NCI-H146 treated with DMSO at 0.1 percent for 48 hours (cell line): ENCODE measurements around the gene HS3ST4.
"Not testable (repeated sequence)": the region's sequence is repeated elsewhere in the genome, so short reads cannot be mapped to it uniquely, and the experiment has no call there.

Experiments
- DNase-seq: peaks from one replicate; lab custom pipeline; 2025; ENCODE audit not compliant: unreplicated experiment; lab: John Stamatoyannopoulos, UW

HS3ST4 gene

DNA sequence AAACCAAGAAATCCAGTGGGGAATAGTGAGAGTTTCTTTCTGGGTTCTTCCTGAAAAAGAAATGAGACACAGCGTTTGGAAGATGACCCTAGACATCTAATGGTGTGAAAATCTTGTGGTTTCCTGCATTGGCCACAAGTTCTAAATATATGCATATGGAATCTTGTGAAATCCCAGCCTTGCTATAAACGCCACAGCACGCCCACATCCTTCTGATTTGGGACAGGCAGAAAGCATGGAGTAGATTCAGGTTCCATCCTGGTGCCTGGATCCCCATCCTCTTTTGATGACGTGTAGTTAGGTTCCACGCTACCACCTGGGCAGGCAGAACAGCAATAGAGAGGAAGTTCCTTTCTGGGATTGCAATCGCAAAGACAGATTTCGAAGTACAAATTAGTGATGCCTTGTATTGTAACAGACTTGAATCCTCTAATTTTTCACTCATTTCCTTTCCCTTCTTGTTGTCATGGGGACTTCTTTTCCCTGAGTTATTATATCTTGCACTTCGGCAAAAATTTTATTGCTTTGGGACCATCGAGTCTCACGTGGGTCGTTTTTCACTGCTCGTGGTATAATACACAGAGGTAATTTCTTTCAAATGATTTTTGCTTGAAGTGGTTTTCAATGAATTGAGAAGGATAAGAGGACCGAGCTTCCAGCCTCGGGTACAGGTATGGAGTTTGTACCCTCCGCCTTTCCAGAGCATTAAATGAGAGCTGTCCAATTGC is 37.6 kb downstream of the HS3ST4 start:
- DNase-seq, result no peak

- no peak for DNase-seq
These were observed 38.6 kb downstream of the HS3ST4 start for GRCh38 chr16:25730396-25730795.

DNA sequence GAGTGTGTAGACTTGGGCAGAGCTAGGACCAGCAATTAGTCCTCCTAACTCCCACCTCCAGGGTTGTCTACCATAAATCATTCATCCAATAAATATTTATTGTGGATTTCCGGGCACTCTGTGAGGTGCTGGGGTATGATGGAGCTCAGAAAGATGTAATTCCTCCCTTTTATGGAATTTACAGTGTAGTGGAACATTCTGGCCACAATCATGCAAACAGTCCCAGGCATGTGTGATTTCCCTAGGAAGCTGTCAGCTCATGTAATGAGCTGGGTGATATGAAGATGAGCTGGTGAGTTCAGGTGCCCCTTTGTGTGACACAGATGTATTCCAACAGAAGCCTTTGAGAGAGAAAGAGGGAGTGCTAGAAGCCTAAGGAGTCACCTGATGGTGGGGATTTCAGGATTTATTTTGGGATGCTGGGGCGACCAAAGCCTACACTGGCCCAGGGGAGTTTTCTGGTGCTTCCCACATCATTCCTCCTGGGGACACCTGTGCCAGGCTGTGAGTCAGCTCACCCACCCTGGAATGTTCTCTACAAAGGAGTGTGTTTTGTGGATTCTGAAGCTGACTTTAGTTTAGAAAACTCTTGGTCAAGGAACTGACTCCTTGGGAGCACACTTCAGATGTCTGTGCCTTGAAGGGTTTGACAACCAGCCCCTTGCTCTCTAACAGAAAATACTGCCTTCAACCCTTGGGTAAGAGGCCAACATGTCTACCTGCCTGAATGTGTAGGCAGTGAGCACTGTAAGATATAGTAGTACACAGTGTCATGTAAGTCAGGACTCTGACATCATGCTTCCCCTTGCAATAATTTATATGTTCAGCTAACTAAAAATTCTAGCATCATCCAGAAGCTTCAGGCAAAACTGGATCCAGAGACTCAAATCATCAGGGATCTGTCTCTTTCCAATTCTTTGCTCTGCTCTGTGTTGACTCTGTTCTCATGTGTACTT is 42.9 kb downstream of the HS3ST4 start:
- DNase-seq, result no peak

- no peak for DNase-seq
These were observed 43.9 kb downstream of the HS3ST4 start for GRCh38 chr16:25735645-25736044.

- DNase-seq, result no peak
These were observed 55.5 kb downstream of the HS3ST4 start for GRCh38 chr16:25747160-25747758.

GRCh38 chr16:25748092-25748654 is 56.4 kb downstream of the HS3ST4 start:
- no peak for DNase-seq

GRCh38 chr16:25750488-25751216 is 58.9 kb downstream of the HS3ST4 start:
- no peak for DNase-seq

DNA sequence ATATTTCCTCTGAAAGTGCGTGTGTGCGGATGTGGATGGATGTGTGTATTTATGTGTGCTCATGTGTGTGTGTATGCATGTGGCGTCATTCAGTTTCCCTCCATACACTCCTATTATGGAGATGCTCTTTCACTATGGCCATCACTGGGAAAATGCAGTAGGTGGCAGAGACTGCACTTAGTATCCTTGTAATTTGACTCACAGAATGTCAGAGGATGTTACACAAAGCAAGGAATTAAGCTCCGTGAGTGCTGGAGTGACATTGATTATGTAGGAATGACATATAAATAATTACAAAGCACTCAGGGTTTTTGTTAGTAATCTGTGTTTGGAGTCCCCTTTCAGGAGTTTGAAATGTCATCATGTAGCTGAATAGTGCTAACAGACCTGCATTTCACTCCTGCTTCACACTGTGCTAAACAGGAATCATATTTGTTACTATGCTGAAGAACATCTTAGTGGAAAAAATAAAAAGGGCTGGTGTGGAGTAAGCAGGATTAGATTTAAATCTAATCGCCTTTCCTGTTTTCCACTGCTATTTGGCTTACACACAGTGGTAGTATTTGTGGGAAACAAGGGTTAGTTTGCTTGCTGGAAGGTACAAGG is 59.6 kb downstream of the HS3ST4 start:
- DNase-seq, result no peak

- DNase-seq, result no peak
These were observed 72.7 kb downstream of the HS3ST4 start for GRCh38 chr16:25764466-25764865.

- no peak for DNase-seq
These were observed 79.5 kb downstream of the HS3ST4 start for GRCh38 chr16:25771216-25771615.

GRCh38 chr16:25771812-25772568 is 80.2 kb downstream of the HS3ST4 start:
- DNase-seq, result no peak

DNA sequence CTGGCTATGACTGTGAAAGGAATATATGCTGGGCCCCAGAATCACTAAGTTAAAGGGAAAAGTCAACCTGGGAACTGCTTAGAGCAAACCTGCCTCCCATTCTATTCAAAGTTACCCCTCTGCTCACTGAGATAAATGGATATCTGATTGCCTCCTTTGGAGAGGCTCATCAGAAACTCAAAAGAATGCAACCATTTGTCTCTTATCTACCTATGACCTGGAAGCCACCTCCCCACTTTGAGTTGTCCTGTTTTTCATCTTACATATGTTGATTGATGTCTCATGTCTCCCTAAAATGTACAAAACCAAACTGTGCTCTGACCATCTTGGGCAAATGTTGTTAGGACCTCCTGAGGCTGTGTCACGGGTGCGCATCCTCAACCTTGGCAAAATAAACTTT is 84.5 kb downstream of the HS3ST4 start:
- not testable (repeated sequence) for DNase-seq

DNA sequence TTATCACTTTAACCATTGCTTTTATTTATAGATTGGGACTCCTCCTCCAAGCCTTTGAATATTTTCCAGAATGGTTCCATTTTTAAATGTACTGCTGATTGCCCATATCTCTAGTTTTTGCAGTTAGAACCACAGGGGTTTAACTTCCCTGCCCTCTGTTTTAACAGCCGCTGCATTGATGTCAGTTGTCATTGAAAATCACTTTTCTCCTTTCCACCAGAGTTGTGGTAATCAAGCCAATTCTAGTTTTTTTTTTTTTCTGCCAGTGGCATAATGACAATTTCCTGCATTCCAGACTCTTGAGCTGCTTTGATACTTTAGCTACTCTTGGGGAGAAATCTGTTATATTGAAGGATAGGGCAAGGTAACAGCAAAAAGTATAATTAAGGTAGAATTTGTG is 91.5 kb downstream of the HS3ST4 start:
- DNase-seq, result no peak

DNA sequence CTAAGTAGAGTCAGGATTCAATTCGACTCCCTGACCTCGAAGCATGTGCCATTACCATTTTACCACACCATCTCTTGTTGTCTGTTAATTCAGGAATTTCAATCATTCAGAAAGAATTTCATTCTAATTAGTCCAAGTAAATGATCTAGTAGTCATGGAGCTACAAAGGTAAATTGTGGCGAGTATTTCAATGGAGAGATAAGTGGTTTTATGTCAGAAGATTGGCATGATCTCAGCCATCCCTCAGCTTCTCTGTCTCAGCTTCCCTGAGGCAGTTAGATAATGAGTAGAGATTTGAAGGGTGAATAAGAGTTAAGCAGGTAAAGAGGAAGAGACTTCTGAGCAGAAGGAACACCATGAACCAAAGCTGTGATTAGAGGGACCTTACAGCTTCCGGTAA is 93.6 kb downstream of the HS3ST4 start:
- no peak for DNase-seq

- DNase-seq, result no peak
These were observed 95.0 kb downstream of the HS3ST4 start for GRCh38 chr16:25786748-25787147.

DNA sequence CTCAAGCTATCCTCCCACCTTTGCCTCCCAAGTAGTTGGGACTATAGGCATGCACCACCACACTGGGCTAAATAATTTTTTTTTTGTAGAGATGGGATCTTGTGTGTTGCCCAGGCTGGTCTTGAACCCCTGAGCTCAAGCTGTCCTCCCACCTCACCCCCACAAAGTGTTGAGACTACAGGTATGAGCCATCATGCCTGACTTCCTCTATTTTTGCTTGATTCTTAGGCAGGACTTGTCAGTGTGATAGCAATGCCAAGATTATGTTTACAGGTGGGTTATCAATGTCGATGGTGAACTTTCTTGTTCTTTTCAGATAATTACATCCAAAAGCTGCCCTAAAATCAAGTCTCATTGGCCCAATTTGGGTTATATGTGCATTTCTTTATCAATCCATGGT is 96.9 kb downstream of the HS3ST4 start:
- no peak for DNase-seq

- DNase-seq, result no peak
These were observed 104.5 kb downstream of the HS3ST4 start for GRCh38 chr16:25796239-25796638.

- DNase-seq, result no peak
These were observed 106.3 kb downstream of the HS3ST4 start for GRCh38 chr16:25798065-25798464.

DNA sequence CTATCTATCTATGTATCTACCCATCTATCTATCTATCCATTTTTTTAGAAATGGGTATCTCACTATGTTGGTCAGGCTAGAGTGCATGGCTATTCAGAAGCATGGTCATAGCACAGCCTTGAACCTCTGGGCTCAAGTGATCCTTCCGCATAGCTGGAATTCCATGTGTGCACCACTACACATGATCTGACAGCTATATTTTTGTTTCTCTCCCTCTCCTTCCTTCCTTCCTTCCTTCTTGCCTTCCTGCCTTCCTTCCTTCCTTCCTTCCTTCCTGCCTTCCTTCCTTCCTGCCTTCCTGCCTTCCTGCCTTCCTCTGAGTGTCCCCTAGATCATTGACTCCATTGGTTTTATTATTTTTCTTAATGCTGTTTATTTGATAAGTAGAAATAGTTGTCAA is 108.1 kb downstream of the HS3ST4 start:
- no peak for DNase-seq

DNA sequence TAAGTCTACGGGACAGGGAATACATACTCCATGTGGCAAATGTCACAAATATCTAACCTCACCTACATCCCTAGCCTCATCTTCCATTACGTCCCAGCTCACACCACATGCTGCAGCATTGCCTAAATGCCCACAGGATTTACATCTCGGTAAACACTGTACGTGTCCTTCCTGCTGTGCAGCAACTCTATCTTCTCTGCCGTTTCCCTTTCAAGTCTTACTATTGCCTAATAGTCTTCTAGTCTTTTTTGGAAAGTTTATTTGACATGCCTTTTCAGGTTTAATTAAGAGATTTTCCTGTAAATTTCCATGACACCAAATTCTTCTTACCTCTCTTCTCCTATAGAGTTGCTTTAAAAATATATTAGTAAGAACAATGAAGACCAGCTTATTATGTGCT is 120.5 kb downstream of the HS3ST4 start:
- DNase-seq, result no peak
